ELF-1 (cell line): ENCODE results near the gene WDR82.

ENCODE experiments used
- DNase-seq: peaks from one replicate; pipeline ENCODE4 v3.0.0-alpha.2; 2016; ENCODE audit warnings: low read depth, low spot score

WDR82 gene

GRCh38 chr3:52238193-52238760, 40.2 kb downstream of the WDR82 start:
- no peak for DNase-seq

- peak; percentile 73 for DNase-seq
Measured at GRCh38 chr3:52237657-52238172, 40.7 kb downstream of the WDR82 start.

GRCh38 chr3:52237006-52237656, 41.3 kb downstream of the WDR82 start:
- DNase-seq, result no peak

- no peak for DNase-seq
Measured at GRCh38 chr3:52236424-52236886, 42.0 kb downstream of the WDR82 start.

- DNase-seq, result no peak
Measured at GRCh38 chr3:52234516-52235447, 43.7 kb downstream of the WDR82 start.

GRCh38 chr3:52233968-52234367, 44.5 kb downstream of the WDR82 start:
- DNase-seq, result no peak

- DNase-seq, result no peak
Measured at GRCh38 chr3:52233108-52233591, 45.3 kb downstream of the WDR82 start.

- DNase-seq, result no peak
Measured at GRCh38 chr3:52232279-52233107, 46.0 kb downstream of the WDR82 start.

- DNase-seq, result peak; percentile 67
Measured at GRCh38 chr3:52231502-52232278, 46.8 kb downstream of the WDR82 start.

GRCh38 chr3:52230889-52231499, 47.5 kb downstream of the WDR82 start:
- DNase-seq, result no peak

GRCh38 chr3:52230461-52230860, 48.0 kb downstream of the WDR82 start:
- DNase-seq, result no peak

- DNase-seq, result no peak
Measured at GRCh38 chr3:52229656-52230055, 48.8 kb downstream of the WDR82 start.

GRCh38 chr3:52228751-52229291, 49.6 kb downstream of the WDR82 start:
- no peak for DNase-seq

- no peak for DNase-seq
Measured at GRCh38 chr3:52228266-52228665, 50.2 kb downstream of the WDR82 start.

- DNase-seq, result no peak
Measured at GRCh38 chr3:52227766-52228165, 50.7 kb downstream of the WDR82 start.

- DNase-seq, result no peak
Measured at GRCh38 chr3:52227117-52227516, 51.3 kb downstream of the WDR82 start.

GRCh38 chr3:52226229-52226817, 52.1 kb downstream of the WDR82 start:
- no peak for DNase-seq

- DNase-seq, result no peak
Measured at GRCh38 chr3:52225452-52226228, 52.8 kb downstream of the WDR82 start, which contains the start of gene TLR9. TLR9 (minus strand) TSS chr3:52225645; CDS start chr3:52225529, 116 bp downstream.
